Thyroid gland (tissue), 4 donors: ENCODE data around the gene NEDD9. TPM values are rescaled to one million over a fixed set of nuclear protein-coding genes. Genes with fewer than 3 reads are reported as not detected.

Experiments used
- DNase-seq, 2 donors: peaks; one replicate each; pipeline ENCODE4 v3.0.0-alpha.2; 2019
- H3K27ac ChIP-seq, 3 donors: fragments of 200-600 bp; sonication (generic); 1 replicate in 2 of 3; 2 replicates in 1 of 3; pipeline ENCODE4 v1.5.1; 2016 to 2019; ENCODE audit warnings: mild to moderate bottlenecking in 1 of 3, moderate library complexity in 1 of 3
- H3K27me3 ChIP-seq: fragments of 200-600 bp; sonication (generic); one replicate; pipeline ENCODE4 v1.5.1; 2019
- H3K36me3 ChIP-seq, 2 donors: fragments of 200-600 bp; sonication (generic); one replicate each; pipeline ENCODE4 v1.5.1; 2016 to 2019
- H3K4me1 ChIP-seq, 2 donors: fragments of 200-600 bp; sonication (generic); one replicate each; pipeline ENCODE4 v1.5.1; 2017 to 2019
- H3K4me3 ChIP-seq, 3 donors: fragments of 200-600 bp; sonication (generic); replicated peaks in 1 of 3; 1 replicate in 2 of 3; 2 replicates in 1 of 3; pipeline ENCODE4 v1.5.1; 2016; ENCODE audit warnings: mild to moderate bottlenecking in 1 of 3
- H3K9me3 ChIP-seq: fragments of 200-600 bp; sonication (generic); one replicate; pipeline ENCODE4 v1.5.1; 2017
- POLR2A ChIP-seq, 2 donors: fragments of 450-650 bp; IDR thresholded peaks; one replicate each; pipeline ENCODE4 v1.6.1; 2017; ENCODE audit warnings: antibody characterized with exemption in 2 of 2, mild to moderate bottlenecking in 2 of 2, moderate library complexity in 1 of 2
- WGBS, 2 donors: methylation state at CpG; one replicate each; pipeline ENCODE4 v1.1.5; 2017; 5-methylcytosine and 5-hydroxymethylcytosine counted together
- intact Hi-C: fragments of 100-400 bp; cut with DNase I; formaldehyde crosslinking; loops from one replicate; pipeline ENCODE4 v1.15.1; 2023
- total RNA-seq, 4 donors: library from RNA; depleted of rRNA; stranded (reverse); fragments of >200 nt; gene quantifications; one replicate each; pipeline ENCODE4 v1.2.3, GENCODE V29; 2016
- TF ChIP-seq, protein P1 (sequence below), 6 experiments: fragments of 200-600 bp in 3 of 6; fragments of 450-650 bp in 3 of 6; sonication (generic) in 3 of 6; IDR thresholded peaks; one replicate each; pipeline ENCODE4 v1.5.1; 2016 to 2019; ENCODE audit warnings: antibody characterized with exemption in 6 of 6, mild to moderate bottlenecking in 2 of 6, inconsistent platforms in 1 of 6, moderate library complexity in 1 of 6

Gene NEDD9
- total RNA-seq, 4 donors from 2014 or later, result 42.1 to 78.3 (median 61.7) TPM

- Histone ChIP-seq H3K4me3 (no peak overlapping the region), H3K9me3 (no peaks in the 10 kb centered on the region), H3K36me3 (peaks cover 51 to 60% of the 10 kb centered on the region in 2 donors), H3K27ac (peak overlapping the region in 2 of 3 donors; percentile 51 to 66), H3K4me1 (peaks cover 11 to 17% of the 10 kb centered on the region in 2 donors), H3K27me3 (no peaks in the 10 kb centered on the region)
- no peak for DNase-seq
- intact Hi-C loops, result no loop called here
- TF ChIP-seq POLR2A (IDR thresholded peaks at IDR 0.05), result no peak
- TF ChIP-seq, protein P1, sequence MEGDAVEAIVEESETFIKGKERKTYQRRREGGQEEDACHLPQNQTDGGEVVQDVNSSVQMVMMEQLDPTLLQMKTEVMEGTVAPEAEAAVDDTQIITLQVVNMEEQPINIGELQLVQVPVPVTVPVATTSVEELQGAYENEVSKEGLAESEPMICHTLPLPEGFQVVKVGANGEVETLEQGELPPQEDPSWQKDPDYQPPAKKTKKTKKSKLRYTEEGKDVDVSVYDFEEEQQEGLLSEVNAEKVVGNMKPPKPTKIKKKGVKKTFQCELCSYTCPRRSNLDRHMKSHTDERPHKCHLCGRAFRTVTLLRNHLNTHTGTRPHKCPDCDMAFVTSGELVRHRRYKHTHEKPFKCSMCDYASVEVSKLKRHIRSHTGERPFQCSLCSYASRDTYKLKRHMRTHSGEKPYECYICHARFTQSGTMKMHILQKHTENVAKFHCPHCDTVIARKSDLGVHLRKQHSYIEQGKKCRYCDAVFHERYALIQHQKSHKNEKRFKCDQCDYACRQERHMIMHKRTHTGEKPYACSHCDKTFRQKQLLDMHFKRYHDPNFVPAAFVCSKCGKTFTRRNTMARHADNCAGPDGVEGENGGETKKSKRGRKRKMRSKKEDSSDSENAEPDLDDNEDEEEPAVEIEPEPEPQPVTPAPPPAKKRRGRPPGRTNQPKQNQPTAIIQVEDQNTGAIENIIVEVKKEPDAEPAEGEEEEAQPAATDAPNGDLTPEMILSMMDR (IDR thresholded peaks at IDR 0.05), result no peak
- WGBS, 2 donors, result 95 to 96% methylated on average over 17 of the region's 17 CpGs
Measured at GRCh38 chr6:11185204-11185842, 47.1 kb downstream of the NEDD9 start.

- Histone ChIP-seq H3K36me3 (peaks cover 38 to 45% of the 10 kb centered on the region in 2 donors), H3K27ac (peak overlapping the region; percentile 46 to 66 (median 51))
- WGBS, 2 donors, result 88 to 93% methylated on average over 3 of the region's 3 CpGs
Measured at GRCh38 chr6:11183761-11184362, 48.6 kb downstream of the NEDD9 start.

GRCh38 chr6:11181478-11182136 lies 50.9 kb downstream of the NEDD9 start:
- WGBS, 2 donors, result 96 to 99% methylated on average over 3 of the region's 3 CpGs
- Histone ChIP-seq H3K4me3 (no peak overlapping the region), H3K4me1 (peaks cover 11 to 17% of the 10 kb centered on the region in 2 donors), H3K27ac (no peak overlapping the region), H3K9me3 (no peaks in the 10 kb centered on the region), H3K36me3 (peaks cover 16 to 24% of the 10 kb centered on the region in 2 donors), H3K27me3 (no peaks in the 10 kb centered on the region)
- no peak for DNase-seq
- intact Hi-C loops, result no loop called here
- no peak for TF ChIP-seq POLR2A (IDR thresholded peaks at IDR 0.05)
- TF ChIP-seq, protein P1 (IDR thresholded peaks at IDR 0.05), result no peak

More at GRCh38 chr6:11183761-11184362, 48.6 kb downstream of the NEDD9 start:
- TF ChIP-seq POLR2A (IDR thresholded peaks at IDR 0.05), result no peak
- TF ChIP-seq, protein P1 (IDR thresholded peaks at IDR 0.05), result no peak
- intact Hi-C loops, result no loop called here
- Histone ChIP-seq H3K27me3 (no peaks in the 10 kb centered on the region), H3K4me3 (no peak overlapping the region), H3K4me1 (peaks cover 11 to 17% of the 10 kb centered on the region in 2 donors), H3K9me3 (no peaks in the 10 kb centered on the region)
- DNase-seq, result no peak

- Histone ChIP-seq H3K36me3 (peaks cover 0 to 6% of the 10 kb centered on the region in 2 donors), H3K4me3 (no peak overlapping the region), H3K9me3 (no peaks in the 10 kb centered on the region), H3K27me3 (no peaks in the 10 kb centered on the region), H3K27ac (no peak overlapping the region), H3K4me1 (peaks cover 8 to 13% of the 10 kb centered on the region in 2 donors)
- TF ChIP-seq, protein P1 (IDR thresholded peaks at IDR 0.05), result no peak
- TF ChIP-seq POLR2A (IDR thresholded peaks at IDR 0.05), result no peak
- no peak for DNase-seq
- intact Hi-C loops, result no loop called here
- WGBS, 2 donors, result 82% methylated on average over 8 of the region's 8 CpGs
Measured at GRCh38 chr6:11179419-11180202, 52.9 kb downstream of the NEDD9 start.
